Measurements from ENCODE around the gene PCDH15.
"Not testable (repeated sequence)": the region's sequence is repeated elsewhere in the genome, so short reads cannot be mapped to it uniquely, and the experiment has no call there.

Gene PCDH15

DNA sequence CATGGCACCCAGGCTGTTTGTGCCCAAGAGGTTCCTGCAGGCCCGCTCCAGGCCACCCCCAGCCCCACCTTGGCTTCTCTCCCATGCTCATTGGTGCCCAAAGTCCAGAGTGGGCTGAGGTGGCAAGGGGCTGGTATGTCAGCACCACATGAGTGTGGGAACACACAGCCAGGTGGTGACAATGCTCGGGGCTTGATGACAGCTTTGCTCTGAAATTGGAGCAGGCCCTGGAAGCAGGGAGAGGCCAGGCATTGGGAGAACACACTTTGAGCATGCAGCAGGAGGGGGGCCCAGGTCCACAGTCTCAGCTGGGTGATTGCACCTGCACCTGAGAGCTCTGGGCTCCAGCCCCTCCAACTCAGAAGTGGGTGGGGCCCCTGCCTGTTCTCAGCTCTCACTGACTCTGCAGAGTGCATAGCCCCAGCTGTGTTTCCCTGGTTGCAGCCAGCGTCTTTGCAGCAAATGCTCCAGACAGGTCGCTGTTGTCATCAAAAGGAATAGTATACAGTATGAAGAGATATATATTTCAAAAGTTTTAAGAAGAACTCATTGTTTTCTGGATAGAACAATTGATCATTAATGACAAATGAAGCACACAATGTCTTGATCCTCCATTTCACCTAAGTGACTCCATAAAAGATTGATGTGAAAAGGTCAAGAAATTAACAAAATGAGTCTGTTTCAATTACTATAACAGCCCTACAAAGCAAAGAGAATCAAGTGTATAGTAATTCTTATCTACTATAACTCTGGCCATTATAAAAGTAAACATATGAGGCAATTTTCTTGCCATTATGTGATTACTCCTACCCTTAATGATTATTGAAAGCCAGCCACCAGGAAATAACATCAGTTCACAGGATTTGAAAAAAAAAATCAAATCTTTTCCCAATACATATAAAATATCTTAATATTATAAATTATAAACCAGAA lies 848.1 kb downstream of the PCDH15 start:
- peak; percentile 0 for DNase-seq

DNA sequence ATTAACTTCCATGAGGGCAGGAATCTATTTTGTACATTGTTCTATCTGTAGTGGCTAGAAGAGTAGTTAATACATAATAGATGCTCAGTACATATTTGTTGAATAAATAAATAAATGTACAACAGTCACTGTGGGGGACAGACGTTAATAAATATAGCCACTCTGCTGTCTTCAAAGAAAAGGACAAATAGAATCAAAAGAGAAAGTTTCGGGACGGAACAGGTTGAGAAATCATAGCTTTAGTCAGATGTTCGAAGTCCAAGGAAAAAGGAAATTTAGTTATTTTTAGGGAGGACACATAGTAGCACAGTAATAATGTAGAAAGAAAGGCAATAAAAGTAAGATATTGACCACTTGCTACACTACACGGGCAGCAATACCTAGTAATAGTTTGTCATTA lies 861.4 kb downstream of the PCDH15 start:
- no peak for DNase-seq

DNA sequence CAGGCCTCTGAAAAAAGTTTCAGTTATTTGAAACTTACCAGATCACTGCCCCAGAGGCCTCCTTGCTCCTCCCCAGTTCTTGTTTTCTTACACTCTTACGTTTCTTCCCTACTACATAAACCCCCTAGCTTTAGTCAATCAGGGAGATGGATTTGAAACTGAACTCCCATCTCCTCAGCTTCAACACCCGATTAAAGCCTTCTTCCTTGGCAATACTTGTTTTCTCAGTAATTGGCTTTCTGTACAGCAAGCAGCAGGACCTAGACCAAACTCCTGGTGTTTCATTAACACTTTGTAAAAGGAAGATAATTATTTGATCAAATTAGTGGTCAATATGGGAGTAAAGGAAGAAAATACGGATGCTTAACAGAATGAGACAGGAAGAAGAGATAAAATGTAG lies 870.4 kb downstream of the PCDH15 start:
- no peak for DNase-seq

DNA sequence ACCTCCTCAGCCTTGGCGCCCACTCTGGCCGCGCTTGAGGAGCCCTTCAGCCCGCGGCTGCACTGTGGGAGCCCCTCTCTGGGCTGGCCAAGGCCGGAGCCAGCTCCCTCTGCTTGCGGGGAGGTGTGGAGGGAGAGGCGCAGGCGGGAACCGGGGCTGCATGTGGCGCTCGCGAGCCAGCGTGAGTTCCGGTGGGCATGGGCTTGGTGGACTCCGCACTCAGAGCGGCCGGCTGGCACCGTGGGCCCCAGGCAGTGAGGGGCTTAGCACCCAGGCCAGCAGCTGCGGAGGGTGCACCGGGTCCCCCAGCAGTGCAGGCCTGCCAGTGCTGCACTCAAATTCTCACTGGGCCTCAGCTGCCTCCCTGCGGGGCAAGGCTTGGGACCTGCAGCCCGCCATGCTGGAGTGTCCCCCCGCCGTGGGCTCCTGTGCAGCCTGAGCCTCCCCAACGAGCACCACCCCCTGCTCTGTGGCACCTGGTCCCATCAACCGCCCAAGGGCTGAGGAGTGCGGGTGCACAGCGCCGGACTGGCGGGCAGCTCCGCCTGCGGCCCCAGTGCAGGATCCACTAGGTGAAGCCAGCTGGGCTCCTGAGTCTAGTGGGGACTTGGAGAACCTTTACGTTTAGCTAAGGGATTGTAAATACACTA lies 876.9 kb downstream of the PCDH15 start:
- not testable (repeated sequence) for DNase-seq

DNA sequence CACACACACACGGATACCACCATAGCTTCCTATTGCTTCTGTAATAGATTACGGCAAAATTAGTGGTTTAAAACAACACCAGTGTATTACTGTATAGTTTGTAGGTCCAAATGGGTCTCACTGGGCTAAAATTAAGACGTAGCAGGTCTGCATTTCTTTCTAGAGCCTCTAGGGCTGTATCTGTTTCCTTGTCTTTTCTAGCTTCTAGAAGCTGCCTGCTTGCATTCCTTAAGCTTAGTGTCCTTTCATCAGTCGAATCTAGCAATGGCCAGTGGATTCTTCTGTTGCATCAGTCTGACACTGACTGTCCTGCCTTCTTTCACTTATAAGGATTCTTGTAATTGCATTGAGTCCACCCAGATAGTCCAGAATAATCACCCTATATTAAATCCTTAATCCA lies 882.3 kb downstream of the PCDH15 start:
- no peak for DNase-seq

DNA sequence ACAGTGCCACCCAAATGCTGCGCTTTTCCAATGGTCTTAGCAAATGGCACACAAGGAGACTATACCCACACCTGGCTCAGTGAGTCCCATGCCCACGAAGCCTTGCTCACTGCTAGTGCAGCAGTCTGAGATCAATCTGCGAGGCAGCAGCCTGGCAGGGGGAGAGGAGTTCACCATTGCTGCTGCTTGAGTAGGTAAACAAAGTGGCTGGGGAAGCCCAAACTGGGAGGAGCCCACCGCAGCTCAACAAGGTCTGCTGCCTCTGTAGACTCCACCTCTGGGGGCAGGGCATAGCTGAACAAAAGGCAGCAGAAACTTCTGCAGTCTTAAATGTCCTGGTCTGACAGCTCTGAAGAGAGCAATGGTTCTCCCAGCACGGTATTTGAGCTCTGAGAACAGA lies 891.2 kb downstream of the PCDH15 start:
- no peak for DNase-seq

DNA sequence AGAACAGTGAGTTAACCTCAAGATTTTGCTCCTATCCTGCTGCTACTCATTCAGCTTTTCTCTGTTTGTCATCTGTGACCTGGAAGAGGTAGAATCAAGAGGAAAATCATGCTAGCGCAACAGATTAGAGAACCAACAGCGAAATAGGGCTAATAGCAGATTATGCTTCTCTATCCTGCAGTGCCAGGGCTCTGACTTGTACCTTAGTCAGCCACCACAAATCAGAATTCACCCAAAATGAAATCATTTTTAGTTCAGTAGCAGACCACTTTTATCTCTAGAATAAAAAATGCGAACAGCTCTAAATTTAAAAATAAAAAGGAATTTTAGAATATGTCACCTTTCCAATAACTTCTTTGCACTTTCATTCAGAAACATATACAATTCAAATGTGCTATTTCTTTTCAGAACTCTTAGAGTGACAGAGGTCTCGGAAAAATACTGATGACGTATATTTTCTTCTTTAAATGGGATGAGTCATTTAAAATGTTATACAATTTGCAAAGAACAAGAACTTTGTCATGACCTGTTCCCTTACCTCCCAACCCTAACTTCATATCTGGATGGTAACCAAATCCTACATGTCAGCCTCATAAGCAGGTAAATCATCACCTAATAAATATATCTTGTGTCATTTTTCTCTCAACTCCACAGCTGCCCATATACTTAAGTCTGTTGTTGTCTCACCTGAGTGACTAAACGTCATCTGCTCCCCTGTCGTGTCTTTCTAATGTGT lies 896.4 kb downstream of the PCDH15 start:
- DNase-seq, result no peak

DNA sequence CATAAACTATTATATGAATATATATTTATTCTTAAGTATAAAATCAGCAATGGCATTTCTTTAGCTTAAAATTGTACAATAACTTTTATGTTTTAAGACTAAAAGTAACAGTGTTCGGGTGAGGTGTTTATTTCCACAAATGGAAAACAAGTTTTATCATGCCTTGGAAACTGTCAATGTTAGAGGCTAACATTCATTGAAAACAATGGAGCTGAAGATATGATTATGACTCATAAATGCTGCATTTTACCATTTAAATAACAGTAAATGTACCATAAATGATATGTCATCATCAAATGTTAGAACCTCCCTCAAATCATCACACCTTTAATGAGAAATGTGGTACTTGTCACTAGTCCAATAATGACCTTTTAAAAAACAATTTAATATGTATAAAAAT lies 897.3 kb downstream of the PCDH15 start:
- no peak for DNase-seq

DNA sequence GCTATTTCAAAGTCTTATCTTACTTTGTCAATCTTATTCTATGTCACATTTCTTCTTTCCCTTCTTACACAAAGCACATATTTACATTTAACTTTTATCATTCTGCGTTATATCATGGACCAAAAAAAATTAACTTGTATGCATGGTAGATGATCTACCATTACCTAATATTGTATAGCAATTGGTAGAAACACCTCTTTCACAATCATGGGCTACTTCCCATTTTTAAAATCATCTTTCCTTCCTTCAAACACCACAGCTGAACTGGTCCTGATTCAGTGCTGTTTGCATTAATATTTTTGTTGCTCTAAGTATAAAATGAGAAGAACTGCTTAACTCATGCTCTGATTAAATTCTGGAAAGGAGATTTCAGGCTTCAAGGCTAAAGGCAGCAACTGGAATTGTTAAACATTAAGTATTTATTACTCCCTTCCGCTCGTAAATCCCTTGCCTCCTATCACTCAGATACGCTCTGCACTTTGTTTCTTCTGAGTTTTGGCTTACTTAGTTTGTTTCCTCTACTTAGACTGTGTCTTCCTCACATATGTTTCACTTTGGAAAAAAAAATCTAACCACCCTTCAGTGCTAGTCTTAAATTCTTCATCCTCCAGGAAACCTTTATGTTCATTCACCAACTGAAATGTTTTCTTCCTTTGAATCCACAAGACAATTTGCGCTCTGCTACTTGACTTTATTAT lies 901.4 kb downstream of the PCDH15 start:
- DNase-seq, result no peak

DNA sequence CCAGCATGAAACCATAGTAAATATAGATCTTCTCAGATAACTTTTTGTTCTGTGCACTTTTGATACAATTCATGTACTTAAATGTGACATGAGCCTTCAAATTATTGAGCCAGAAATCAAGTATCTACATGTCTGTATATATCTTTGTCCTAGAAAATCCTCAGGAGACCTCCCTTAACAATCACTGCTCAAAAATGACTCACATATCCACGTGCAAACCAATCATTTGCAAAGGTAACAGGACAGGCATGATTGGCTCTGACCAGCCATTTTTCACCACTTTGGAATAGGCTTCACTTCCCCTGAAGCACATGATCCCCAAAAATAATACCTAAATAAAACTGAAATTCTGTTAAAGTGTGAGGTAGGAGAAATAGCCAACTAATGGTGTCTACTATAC lies 902.5 kb downstream of the PCDH15 start:
- no peak for DNase-seq

DNA sequence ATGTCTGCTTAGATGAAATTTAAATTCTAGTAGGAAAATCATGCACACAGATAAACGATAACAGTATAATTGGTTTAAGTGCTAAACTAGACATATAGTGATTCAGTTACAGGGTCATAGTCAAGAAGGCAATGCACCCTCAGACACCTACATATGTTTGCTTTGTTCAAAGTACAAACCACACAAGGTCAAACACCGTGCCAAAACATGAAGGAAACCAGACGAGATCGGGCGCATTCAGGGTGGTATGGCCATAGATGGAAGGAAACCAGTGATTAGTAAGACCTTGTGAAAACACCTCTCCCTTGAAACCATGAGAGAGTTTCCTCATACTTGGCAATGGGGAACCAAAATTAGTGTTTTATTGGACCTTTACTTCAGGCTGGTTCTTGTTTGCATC lies 906.9 kb downstream of the PCDH15 start:
- DNase-seq, result no peak

DNA sequence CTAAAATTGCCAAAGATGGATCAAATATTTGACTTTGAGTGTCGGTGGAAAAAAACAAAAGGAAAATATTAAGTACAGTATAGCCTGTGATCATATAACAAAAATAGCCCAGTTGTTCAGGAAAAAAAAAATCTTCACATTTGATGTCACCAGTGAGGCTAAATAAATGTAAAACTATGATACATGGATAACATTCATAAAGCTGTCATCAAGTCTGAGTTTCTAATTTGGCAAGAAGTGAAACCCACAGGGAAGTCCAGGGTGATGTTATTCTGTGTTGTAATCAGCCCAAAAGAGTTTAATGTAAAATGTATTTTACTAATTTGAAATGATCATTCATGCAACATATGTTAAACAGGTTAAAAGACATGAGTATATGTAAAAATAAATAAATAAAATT lies 908.0 kb downstream of the PCDH15 start:
- DNase-seq, result no peak

DNA sequence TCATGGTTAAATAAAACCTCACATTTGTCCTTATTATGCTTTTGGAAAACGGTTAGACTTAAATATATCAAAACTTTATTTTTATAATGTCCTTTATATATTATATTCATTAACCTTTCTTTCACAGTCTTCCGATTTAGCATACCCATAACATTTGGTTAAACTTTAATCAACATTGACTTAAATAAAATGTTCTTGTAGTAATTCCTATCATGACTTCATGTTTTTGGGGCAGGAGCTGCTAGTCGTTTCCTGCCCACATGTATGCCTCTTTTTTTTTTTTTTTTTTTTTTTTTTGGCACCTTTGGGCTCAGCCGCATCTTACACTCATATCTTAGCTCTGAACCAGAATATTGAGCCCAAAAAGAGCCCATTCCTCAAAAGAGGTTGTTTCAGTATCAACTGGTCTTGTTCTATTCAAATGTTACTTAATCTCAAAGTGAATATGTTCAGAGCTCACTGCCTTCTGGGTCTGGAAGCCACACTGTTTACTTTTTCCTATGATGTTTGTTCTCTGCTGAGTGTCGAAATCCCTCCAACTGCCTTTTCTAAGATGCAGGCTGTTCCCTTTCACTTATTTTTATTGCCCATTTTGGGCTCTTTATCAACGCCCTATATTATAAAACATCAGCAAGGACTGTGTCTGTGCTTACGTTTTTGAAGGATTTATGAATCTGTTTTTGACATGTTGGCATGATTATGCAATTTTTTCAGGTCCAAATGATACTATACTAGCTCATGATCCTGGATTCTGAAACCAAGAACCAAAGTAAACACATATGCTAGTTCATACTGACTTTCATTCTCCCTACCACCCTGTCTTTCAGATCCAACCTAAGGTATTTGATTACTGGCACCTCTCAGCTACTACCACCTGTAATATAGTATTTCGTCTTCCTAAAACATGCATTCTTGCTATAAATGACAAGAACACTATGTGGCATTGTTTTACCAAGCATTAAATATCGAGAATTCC lies 914.4 kb downstream of the PCDH15 start:
- no peak for DNase-seq

DNA sequence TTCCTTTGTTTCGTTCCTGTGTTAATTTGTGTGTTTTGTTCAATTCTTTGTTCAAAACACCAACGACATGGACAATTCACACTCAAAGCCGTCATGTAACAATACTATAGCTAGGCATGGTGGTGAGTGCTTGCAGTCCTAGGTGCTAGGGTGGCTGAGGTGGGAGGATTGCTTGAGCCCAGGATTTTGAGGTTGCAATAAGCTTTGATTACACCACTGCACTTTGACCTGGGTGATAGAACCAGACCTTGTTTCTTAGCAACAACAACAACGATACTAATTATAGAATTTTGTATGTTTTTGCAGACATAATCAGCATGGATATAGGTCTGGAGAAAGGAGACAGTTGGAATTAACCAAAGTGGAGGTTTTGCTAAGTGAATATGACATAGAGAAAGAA lies 936.2 kb downstream of the PCDH15 start:
- no peak for DNase-seq

DNA sequence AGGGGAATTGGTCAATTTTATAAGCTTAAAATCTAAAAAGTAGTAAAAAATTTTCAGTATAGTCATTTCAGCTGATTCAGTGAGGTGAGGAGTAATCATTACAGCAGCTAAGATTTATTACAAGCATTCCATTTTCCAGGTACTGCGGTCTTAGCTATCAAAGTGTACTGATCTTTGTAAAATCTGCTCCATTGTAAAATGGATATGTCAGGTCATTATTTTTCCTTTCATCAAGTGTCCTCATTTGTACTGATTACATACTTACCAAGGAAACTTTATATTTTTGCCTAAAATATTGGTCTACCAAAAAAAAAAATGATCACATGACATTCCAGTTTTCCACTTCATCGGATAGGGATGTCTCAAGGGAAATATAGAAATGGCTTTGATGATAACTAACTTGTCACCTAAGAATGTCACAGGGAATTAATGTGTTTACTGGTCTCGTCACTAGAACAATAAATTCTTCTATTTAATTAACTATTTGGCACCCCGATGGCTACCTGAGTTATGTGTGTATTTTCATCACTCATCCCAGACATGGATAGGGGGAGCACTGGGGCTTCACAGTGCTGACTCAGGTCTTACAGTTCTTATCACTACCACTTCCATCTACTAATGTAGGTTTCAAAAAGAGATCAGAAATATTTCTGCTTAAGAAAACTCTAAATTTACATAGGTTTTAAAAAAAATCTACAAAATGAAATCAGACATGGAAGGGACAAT lies 948.4 kb downstream of the PCDH15 start:
- DNase-seq, result no peak

DNA sequence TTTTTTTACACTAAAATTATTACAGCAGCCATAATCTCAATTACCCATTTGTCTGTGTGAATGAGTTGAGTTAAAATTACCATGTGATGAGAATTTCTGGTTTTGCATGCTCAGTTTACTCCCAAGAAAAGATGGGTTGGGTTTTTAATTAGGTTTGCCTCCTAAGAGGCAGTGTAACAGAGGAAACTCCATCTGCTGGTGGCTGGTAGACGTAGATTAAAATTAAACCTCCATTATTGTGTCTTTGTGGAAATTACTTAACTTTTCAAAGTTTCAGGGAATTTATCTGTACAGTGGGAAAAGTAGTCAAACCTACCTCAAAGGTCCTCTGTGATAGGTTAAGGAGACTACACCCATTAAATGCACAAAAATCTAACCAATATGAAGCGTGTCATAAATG lies 954.2 kb downstream of the PCDH15 start:
- no peak for DNase-seq

DNA sequence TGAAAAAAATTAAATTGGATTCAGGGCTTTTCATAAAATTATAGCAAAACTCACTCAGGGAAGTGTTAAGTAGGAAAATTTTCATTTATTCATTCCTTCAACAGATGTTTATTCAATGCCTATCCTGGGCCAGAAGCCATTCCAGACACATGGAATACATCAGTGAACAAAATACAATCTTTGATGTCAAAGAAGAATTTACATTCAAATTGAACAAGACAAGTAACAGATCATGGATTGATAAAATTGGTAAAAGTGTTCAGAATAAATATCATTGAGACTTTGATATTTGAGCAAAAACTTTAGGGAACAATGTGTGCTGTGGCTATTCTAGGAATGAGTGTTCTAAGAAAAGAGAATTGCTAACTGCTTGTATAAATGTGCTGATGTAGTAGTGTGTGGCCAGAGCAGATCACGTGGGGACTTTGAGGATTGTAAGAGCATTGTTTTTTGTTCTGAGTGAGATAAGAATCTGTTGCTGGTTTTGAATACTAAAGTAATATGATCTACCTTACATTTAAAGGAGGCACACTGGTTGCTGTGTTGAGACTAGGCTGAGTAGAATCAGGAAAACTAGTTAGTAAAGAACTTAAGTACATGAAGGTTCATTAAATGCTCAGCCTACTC lies 957.2 kb downstream of the PCDH15 start:
- DNase-seq, result no peak

DNA sequence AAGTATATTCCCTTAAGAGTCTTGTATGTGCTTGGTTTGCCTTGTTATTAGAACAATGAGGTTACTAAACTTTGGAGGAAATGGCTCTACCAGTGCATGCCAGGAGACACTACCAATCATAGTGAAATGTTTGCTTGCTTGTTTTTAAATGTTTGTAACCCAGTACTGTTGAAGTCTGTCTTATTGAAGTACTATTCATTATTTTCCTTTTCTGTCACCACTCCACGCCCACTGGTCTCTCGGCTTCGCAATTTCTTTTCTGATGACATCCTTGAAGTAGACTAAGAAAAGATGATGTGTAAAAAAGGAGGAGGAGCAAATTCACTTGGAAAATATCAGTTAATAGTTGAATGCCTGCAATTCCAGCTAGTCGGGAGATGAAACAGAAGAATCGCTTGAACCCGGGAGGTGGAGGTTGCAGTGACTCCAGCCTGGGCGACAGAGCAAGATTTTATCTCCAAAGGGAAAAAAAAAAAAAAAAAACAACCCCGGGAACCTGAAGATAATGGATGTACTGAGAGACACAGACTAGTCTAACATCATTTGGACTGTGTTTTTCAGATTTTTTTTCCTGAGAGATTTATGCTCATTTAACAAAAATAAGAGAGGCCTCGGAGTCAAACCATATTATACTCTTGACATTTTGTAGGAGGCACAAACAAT lies 959.4 kb downstream of the PCDH15 start:
- DNase-seq, result no peak

DNA sequence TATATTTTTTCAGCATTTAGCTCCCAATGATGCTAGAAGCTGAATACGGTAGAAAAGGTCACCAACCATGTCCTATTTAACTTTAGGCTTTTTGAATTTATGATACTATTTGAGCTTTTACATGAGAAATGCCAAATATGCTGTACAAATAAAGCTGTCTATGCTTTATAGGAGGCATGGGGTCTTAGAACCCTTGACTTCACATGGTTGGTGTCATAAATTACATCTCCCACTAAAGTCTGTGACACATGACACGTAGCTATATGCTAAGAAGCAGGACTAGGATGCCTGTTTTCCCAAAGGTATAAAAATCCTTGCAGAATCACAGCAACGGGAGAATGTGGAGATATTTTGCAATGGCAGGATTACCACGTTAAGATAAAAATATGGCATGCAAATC lies 960.4 kb downstream of the PCDH15 start:
- DNase-seq, result no peak

DNA sequence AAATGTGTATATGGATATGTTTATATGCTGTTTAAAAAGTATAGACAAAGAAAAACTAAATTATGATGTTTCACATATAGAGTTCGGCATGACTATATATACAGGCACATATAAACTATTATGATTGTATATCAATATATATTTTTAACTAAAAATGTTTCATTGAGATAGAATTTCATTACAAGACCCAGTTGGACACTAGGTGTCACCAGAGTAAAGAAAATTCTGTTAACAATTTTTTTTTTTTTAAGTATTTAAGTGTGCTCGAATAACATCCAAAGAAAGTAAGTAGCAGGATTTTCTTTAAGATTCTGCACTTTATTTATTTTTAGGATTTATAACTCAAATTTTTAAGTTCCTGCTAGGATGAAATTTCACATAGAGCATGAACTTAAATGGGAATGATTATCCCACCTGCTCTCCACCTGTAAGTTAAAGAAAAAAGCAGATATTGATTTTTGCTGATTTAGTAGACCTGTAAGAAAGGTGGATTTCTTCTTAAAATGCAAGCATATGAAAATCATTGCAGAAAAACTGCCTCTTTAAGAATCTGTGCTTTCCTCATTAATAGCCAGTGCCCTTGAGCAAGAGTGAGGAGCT lies 961.5 kb downstream of the PCDH15 start:
- peak; percentile 16 for DNase-seq
